ENCODE measurements around the gene TBC1D14.

GRCh38 chr4:6948134-6948460 is 38.5 kb downstream of the TBC1D14 start:
- TF ChIP-seq, protein P1, sequence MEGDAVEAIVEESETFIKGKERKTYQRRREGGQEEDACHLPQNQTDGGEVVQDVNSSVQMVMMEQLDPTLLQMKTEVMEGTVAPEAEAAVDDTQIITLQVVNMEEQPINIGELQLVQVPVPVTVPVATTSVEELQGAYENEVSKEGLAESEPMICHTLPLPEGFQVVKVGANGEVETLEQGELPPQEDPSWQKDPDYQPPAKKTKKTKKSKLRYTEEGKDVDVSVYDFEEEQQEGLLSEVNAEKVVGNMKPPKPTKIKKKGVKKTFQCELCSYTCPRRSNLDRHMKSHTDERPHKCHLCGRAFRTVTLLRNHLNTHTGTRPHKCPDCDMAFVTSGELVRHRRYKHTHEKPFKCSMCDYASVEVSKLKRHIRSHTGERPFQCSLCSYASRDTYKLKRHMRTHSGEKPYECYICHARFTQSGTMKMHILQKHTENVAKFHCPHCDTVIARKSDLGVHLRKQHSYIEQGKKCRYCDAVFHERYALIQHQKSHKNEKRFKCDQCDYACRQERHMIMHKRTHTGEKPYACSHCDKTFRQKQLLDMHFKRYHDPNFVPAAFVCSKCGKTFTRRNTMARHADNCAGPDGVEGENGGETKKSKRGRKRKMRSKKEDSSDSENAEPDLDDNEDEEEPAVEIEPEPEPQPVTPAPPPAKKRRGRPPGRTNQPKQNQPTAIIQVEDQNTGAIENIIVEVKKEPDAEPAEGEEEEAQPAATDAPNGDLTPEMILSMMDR (IDR thresholded peaks at IDR 0.05), result no peak
- no peak for TF ChIP-seq POLR2A (IDR thresholded peaks at IDR 0.05)

All from right lobe of liver (tissue), 4 donors.